ENCODE measurements around the gene COL9A3.

Gene COL9A3

DNA sequence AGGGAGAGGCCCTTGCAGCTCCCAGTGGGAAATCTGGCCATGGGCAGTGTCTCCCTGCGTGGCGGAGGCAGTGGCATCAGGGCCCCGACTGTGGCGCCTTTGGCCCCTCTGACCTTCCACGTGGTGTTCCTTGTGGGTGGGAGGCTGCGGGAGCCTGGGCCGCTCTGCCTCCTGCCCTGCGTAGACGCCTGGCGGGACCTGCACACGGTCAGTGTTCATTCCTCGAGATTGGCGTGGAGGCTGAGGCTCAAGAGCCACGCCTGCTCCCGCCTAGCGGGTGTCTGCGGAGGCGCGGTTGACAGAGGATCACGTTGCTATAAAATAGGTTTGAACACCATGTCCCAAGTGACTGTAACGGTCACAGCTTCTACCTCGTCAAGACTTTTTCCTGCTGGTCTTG, 14.0 kb downstream of the COL9A3 start:
- no peak for DNase-seq (ENCODE audit: low read depth)
- TF ChIP-seq, protein P1, sequence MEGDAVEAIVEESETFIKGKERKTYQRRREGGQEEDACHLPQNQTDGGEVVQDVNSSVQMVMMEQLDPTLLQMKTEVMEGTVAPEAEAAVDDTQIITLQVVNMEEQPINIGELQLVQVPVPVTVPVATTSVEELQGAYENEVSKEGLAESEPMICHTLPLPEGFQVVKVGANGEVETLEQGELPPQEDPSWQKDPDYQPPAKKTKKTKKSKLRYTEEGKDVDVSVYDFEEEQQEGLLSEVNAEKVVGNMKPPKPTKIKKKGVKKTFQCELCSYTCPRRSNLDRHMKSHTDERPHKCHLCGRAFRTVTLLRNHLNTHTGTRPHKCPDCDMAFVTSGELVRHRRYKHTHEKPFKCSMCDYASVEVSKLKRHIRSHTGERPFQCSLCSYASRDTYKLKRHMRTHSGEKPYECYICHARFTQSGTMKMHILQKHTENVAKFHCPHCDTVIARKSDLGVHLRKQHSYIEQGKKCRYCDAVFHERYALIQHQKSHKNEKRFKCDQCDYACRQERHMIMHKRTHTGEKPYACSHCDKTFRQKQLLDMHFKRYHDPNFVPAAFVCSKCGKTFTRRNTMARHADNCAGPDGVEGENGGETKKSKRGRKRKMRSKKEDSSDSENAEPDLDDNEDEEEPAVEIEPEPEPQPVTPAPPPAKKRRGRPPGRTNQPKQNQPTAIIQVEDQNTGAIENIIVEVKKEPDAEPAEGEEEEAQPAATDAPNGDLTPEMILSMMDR (conservative IDR thresholded peaks at IDR 0.05; ENCODE audit: low read length) = no peak
- no peak overlapping the region for H3K4me3 ChIP-seq (ENCODE audit: low read length)

DNA sequence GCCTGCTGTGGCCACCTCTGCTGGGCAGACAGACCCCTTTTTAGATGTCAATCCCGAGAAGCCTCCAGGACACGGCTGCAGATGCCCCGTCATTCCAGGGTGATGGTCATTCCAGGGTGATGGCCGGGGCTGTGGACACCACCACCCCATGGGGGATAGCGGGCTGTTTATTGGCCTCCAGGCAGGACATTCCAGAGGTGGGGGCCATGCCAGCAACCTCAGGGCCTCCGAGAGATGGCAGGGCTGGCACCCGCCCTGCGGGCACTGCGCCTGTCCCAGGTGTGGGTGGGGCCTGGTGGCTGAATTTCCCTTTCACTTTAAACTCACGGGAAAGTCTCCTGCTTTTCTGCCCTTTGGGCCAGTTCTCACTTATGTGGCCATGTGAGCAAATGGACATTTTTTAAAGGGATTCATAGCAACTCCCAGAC, 14.5 kb downstream of the COL9A3 start:
- H3K4me3 ChIP-seq (ENCODE audit: low read length) = no peak overlapping the region
- DNase-seq (ENCODE audit: low read depth) = no peak
- TF ChIP-seq, protein P1 (conservative IDR thresholded peaks at IDR 0.05; ENCODE audit: low read length) = no peak

DNA sequence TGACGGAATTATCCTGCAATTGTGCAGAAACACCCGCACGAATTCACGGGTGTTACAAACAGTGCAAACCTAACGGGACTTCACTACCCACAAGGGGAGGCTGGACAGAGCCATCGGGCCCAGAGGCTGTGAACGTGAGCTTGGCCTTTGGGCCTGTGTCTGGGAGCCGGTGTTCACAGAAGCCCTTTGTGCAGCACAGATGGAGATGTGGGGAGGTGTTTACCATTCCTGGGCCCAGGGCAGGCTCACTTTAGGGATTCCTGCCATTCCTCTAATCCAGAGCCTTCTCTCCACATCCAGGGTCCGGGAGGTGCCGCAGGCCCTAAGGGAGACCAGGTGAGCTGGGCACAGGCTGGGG, 15.0 kb downstream of the COL9A3 start:
- TF ChIP-seq, protein P1 (conservative IDR thresholded peaks at IDR 0.05; ENCODE audit: low read length) = no peak
- DNase-seq (ENCODE audit: low read depth) = no peak
- H3K4me3 ChIP-seq (ENCODE audit: low read length) = no peak overlapping the region

DNA sequence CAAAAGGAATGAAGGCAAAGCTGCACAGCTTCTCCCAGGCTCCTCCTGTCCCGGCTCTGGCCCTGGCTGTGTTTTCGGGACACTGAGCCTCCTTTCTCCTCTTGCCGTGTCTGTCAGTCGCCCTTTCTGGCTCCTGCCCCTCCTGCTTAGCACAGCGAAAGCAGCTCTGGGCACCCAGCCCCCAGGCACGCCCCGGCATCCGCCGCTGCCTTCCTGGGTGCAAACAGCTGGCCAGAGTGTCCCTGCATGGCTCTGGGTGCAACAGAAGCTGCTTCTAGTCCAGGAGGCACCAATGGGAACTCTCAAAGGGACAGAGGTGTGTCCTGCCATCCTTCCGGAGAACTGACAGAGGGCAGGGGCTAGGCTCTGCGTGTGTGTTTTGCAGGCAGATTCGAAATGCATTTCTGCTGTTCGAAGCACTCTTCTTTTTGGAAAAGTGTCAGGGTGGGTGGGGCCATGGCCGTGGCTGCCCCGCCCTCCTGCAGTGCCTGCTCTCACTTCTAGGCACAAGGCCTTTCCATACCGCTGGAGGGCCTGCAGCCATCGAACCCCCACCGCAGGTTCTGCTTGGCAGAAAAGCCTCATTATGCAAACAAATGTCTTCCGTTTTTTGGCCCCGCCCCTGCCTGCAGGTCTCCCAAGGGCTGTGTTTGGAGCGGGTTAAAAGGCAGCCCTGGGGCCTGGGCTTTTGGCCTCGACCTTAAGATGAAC, 15.5 kb downstream of the COL9A3 start:
- no peak overlapping the region for H3K4me3 ChIP-seq (ENCODE audit: low read length)
- TF ChIP-seq, protein P1 (conservative IDR thresholded peaks at IDR 0.05; ENCODE audit: low read length) = no peak
- DNase-seq (ENCODE audit: low read depth) = no peak

DNA sequence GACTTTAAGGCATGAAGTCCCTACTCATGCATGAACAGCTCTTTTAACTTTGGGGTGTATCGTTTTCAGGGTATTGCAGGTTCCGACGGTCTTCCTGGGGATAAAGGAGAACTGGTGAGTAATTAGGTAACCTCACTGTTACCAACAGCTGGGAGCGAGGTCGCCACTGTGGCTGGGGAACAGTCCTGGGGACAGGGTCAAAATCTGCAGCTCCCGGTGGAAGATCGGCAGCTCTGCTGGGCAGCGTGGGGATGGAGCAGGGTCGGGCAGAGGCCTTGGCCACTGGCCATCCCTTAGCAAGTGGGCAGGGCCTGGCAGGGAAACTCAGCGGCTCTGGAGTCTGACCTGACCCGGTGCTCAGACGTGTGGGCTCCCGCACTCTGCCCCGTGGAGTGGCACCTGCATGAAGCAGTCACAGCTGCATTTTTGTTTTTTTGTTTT, 16.1 kb downstream of the COL9A3 start:
- H3K4me3 ChIP-seq (ENCODE audit: low read length) = no peak overlapping the region
- TF ChIP-seq, protein P1 (conservative IDR thresholded peaks at IDR 0.05; ENCODE audit: low read length) = no peak
- no peak for DNase-seq (ENCODE audit: low read depth)

DNA sequence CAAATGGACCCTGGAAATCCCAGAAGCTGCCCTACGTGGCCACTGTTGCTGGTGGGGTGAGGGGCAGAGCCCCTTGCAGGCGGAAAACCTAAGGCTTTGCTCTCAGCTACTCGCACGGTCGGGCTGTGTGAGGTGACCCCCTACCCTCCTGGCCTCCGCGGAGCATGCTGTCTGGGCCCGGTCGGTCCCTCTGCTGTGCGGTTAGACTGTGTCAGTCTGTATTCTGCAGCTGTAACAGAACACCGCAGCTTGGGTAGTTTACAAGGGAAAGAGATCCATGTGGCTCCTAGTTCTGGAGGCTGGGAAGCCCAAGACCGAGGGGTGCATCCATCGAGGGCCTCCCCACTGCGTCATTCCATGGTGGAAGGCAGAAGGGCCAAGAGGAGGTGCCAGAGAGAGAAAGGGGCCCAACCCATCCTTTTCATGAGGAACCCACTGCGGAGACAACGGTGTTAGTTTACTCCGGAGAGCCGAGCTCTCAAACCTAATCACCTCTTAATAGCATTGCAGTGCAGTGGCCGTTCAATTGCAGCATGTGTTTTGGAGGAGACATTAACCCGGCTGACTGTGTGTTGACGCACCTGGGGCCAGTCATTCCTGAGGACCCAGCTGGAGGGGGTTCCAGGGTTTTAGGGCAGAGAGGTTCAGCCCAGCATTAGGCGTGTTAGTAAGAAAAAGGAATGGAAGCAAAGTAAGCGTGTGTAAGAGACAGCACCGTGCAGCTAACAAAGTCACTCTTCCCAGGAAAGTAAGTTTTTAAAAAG, 18.3 kb downstream of the COL9A3 start:
- no peak for DNase-seq (ENCODE audit: low read depth)
- H3K4me3 ChIP-seq (ENCODE audit: low read length) = no peak overlapping the region
- TF ChIP-seq, protein P1 (conservative IDR thresholded peaks at IDR 0.05; ENCODE audit: low read length) = no peak

All from AG10803 (cell line).